GM12878 (cell line): ENCODE measurements around the gene FBXL17. TPM values are rescaled to one million over a fixed set of nuclear protein-coding genes. Genes with fewer than 3 reads are reported as not detected.

ENCODE experiments used
- ATAC-seq: fragments of 200-7000 bp; cut with Tn5 transposase; 3 replicates; pipeline ENCODE4 v1.9.1; 2020; ENCODE audit warnings: mild to moderate bottlenecking, moderate library complexity
- BruUV-seq: library from RNA; stranded (reverse); fragments of 400-500 nt; replicated peaks from 2 replicates; lab custom pipeline; 2021; lab: Mats Ljungman, UMichigan
- CTCF ChIA-PET: fragments of 300-600 bp; sonication (Branson Sonifier 250); formaldehyde crosslinking; extraction: SDS; loops from one replicate; lab custom pipeline; 2021; ENCODE audit warnings: inconsistent platforms; lab: Yijun Ruan, JAX
- POLR2A ChIA-PET: fragments of 350-600 bp; formaldehyde crosslinking; extraction: SDS; loops from one replicate; lab custom pipeline; 2021; ENCODE audit warnings: inconsistent platforms; lab: Charles Lee
- RAD21 ChIA-PET: fragments of 300-600 bp; sonication (Branson Sonifier 250); formaldehyde crosslinking; loops from one replicate; lab custom pipeline; 2023; ENCODE audit warnings: antibody characterized with exemption; ENCODE audit not compliant: unreplicated experiment; lab: Charles Lee
- SMC1A ChIA-PET: fragments of 300-600 bp; sonication (Branson Sonifier 250); formaldehyde crosslinking; loops from one replicate; lab custom pipeline; 2023; ENCODE audit not compliant: unreplicated experiment, uncharacterized antibody; lab: Charles Lee
- DNase-seq: peaks from one replicate; pipeline ENCODE4 v3.0.0-alpha.2; 2011; ENCODE audit warnings: low read depth, low spot score
- FAIRE-seq: peaks from 3 replicates; lab custom pipeline; 2011; peaks lifted over from hg19 to GRCh38; lab: Jason Lieb, UNC
- H2AFZ ChIP-seq: 2 replicates; pipeline ENCODE4 v1.6.0; 2011; ENCODE audit warnings: low read depth, low read length, control low read depth; ENCODE audit not compliant: control insufficient read depth
- H3K27ac ChIP-seq: 2 replicates; pipeline ENCODE4 v1.5.1; 2011; ENCODE audit warnings: control low read depth; ENCODE audit not compliant: control insufficient read depth, insufficient read depth
- H3K27me3 ChIP-seq, 2 experiments: replicated peaks in 1 of 2; 2 replicates each; pipeline versions ENCODE4 v1.6.0 to v1.6.1; 2011; ENCODE audit warnings: low read length in 1 of 2; ENCODE audit not compliant: control insufficient read depth in 2 of 2, insufficient read depth in 2 of 2
- H3K36me3 ChIP-seq, 2 experiments: 2 replicates each; pipeline ENCODE4 v1.5.1; 2011; ENCODE audit warnings: low read length in 1 of 2; ENCODE audit not compliant: control insufficient read depth in 2 of 2, insufficient read depth in 2 of 2
- H3K4me1 ChIP-seq: 2 replicates; pipeline ENCODE4 v1.6.1; 2011; ENCODE audit warnings: mild to moderate bottlenecking, low read length, moderate library complexity, mixed read lengths; ENCODE audit not compliant: control insufficient read depth, insufficient read depth
- H3K4me2 ChIP-seq: 2 replicates; pipeline ENCODE4 v1.6.0; 2011; ENCODE audit warnings: control low read depth; ENCODE audit not compliant: control insufficient read depth, insufficient read depth
- H3K4me3 ChIP-seq: fragments of 200-600 bp; sonication (generic); 2 replicates; pipeline ENCODE4 v1.5.1; 2016
- H3K79me2 ChIP-seq: 2 replicates; pipeline ENCODE4 v1.6.0; 2011; ENCODE audit warnings: low read length; ENCODE audit not compliant: control insufficient read depth, insufficient read depth
- H3K9ac ChIP-seq: 2 replicates; pipeline ENCODE4 v1.8.0; 2011; ENCODE audit warnings: low read length, control low read depth, mixed read lengths; ENCODE audit not compliant: control insufficient read depth, insufficient read depth
- H3K9me3 ChIP-seq: replicated peaks from 3 replicates; pipeline ENCODE4 v1.5.1; 2011; ENCODE audit warnings: mild to moderate bottlenecking, low read length; ENCODE audit not compliant: control insufficient read depth, insufficient read depth
- H4K20me1 ChIP-seq: 2 replicates; pipeline ENCODE4 v1.6.0; 2011; ENCODE audit not compliant: control insufficient read depth, insufficient read depth
- BMI1 ChIP-seq: fragments of 450-650 bp; IDR thresholded peaks from 2 replicates; pipeline ENCODE4 v1.6.1; 2016; ENCODE audit warnings: mild to moderate bottlenecking, moderate library complexity, borderline replicate concordance
- CHD1 ChIP-seq: IDR thresholded peaks from 2 replicates; pipeline ENCODE4 v1.6.1; 2012; ENCODE audit warnings: low read depth, low read length, improper control_type of control experiment
- DPF2 ChIP-seq: fragments of 450-650 bp; IDR thresholded peaks from 2 replicates; pipeline ENCODE4 v1.6.1; 2017; ENCODE audit warnings: mild to moderate bottlenecking
- EP300 ChIP-seq, 2 experiments: fragments of 150-350 bp in 1 of 2; IDR thresholded peaks; 2 replicates each; pipeline ENCODE4 v1.6.1; 2011 to 2012; ENCODE audit warnings: low read depth in 2 of 2, low read length in 2 of 2, borderline replicate concordance in 1 of 2, improper control_type of control experiment in 1 of 2, inconsistent platforms in 1 of 2; ENCODE audit not compliant: control insufficient read depth in 1 of 2
- IKZF1 ChIP-seq: fragments of 450-650 bp; conservative IDR thresholded peaks from 2 replicates; pipeline ENCODE4 v1.6.1; 2017; ENCODE audit warnings: antibody characterized with exemption, mild to moderate bottlenecking
- MYB ChIP-seq: fragments of 150-350 bp; IDR thresholded peaks from 2 replicates; pipeline ENCODE4 v1.6.1; 2014; ENCODE audit warnings: mild to moderate bottlenecking, low read depth, low read length, borderline replicate concordance
- SIX5 ChIP-seq: IDR thresholded peaks from 2 replicates; pipeline ENCODE4 v1.6.1; 2011; ENCODE audit warnings: mild to moderate bottlenecking, low read depth, low read length, moderate library complexity; ENCODE audit not compliant: severe bottlenecking
- SMAD1 ChIP-seq: fragments of 450-650 bp; IDR thresholded peaks from 2 replicates; pipeline ENCODE4 v1.6.1; 2018; ENCODE audit warnings: mild to moderate bottlenecking, low read depth; ENCODE audit not compliant: partially characterized antibody
- SREBF1 ChIP-seq: IDR thresholded peaks from 2 replicates; pipeline ENCODE4 v1.6.1; 2012; ENCODE audit warnings: mild to moderate bottlenecking, low read length
- SRF ChIP-seq, 2 experiments: IDR thresholded peaks; 2 replicates each; pipeline ENCODE4 v1.6.1; 2011; ENCODE audit warnings: low read depth in 2 of 2, low read length in 2 of 2, mild to moderate bottlenecking in 1 of 2, moderate library complexity in 1 of 2
- TCF12 ChIP-seq: IDR thresholded peaks from 2 replicates; pipeline ENCODE4 v1.6.1; 2011; ENCODE audit warnings: low read depth, mild to moderate bottlenecking, low read length
- WRNIP1 ChIP-seq: IDR thresholded peaks from 2 replicates; pipeline ENCODE4 v1.6.1; 2011; ENCODE audit warnings: low read depth, low read length, improper control_type of control experiment, borderline replicate concordance
- ZNF207 ChIP-seq: fragments of 450-650 bp; IDR thresholded peaks from 2 replicates; pipeline ENCODE4 v1.6.1; 2014; ENCODE audit warnings: antibody characterized with exemption, mild to moderate bottlenecking, borderline replicate concordance
- ZNF384 ChIP-seq: IDR thresholded peaks from 2 replicates; pipeline ENCODE4 v1.6.1; 2012; ENCODE audit warnings: low read depth, mild to moderate bottlenecking, low read length, improper control_type of control experiment, borderline replicate concordance
- WGBS: methylation state at CpG from one replicate; pipeline ENCODE4 v1.1.6; 2016; ENCODE audit warnings: low lambda C conversion rate; ENCODE audit not compliant: insufficient replicate concordance, insufficient coverage; ENCODE audit errors: missing lambda C conversion rate; 5-methylcytosine and 5-hydroxymethylcytosine counted together
- in situ Hi-C: fragments of 300-500 bp; cut with MboI; formaldehyde crosslinking; loops from 9 replicates; pipeline ENCODE4 v1.14.3; 2018; ENCODE audit warnings: mixed read lengths
- intact Hi-C: fragments of 100-400 bp; cut with micrococcal nuclease; formaldehyde crosslinking; loops from one replicate; pipeline ENCODE4 v1.14.2; 2022; ENCODE audit not compliant: unreplicated experiment
- polyA plus RNA-seq, 11 experiments: library from polyadenylated mRNA; depleted of rRNA in 4 of 11; unstranded in 6 of 11; stranded (reverse) in 5 of 11; fragments of >200 nt; fragmentation: Nextera tagmentation in 4 of 11; fragmentation: Illumina TruSeq in 1 of 11; extraction: Ambion mirVana in 4 of 11; extraction: Trizol in 1 of 11; gene quantifications; 1 replicate in 1 of 11; 2 replicates in 10 of 11; pipeline versions ENCODE4 v1.2.1 to v1.2.3, GENCODE V29; 2011 to 2016; ENCODE audit warnings: inconsistent platforms in 2 of 11, missing spikeins in 2 of 11, low read depth in 1 of 11
- total RNA-seq, 4 experiments: library from RNA; depleted of rRNA in 3 of 4; stranded (reverse); fragments of >200 nt in 3 of 4; fragmentation: Illumina TruSeq in 1 of 4; extraction: Trizol in 1 of 4; gene quantifications; 2 replicates each; pipeline versions ENCODE4 v1.2.1 to v1.2.3, GENCODE V29; 2013 to 2021
- TF ChIP-seq, protein P1 (sequence below): IDR thresholded peaks from 2 replicates; pipeline ENCODE4 v1.6.1; 2011; ENCODE audit warnings: low read depth, low read length, improper control_type of control experiment, borderline replicate concordance
- TF ChIP-seq, protein P2 (sequence below): fragments of 450-650 bp; IDR thresholded peaks from 2 replicates; pipeline ENCODE4 v1.6.1; 2017; ENCODE audit warnings: antibody characterized with exemption, mild to moderate bottlenecking, moderate library complexity

FBXL17 gene
- total and polyA plus RNA-seq, 10 of the 15 experiments (the other 5 are each of a cell fraction or from before 2014, with no cell fraction given), result 0.88 to 9.0 (median 4.4) TPM

DNA sequence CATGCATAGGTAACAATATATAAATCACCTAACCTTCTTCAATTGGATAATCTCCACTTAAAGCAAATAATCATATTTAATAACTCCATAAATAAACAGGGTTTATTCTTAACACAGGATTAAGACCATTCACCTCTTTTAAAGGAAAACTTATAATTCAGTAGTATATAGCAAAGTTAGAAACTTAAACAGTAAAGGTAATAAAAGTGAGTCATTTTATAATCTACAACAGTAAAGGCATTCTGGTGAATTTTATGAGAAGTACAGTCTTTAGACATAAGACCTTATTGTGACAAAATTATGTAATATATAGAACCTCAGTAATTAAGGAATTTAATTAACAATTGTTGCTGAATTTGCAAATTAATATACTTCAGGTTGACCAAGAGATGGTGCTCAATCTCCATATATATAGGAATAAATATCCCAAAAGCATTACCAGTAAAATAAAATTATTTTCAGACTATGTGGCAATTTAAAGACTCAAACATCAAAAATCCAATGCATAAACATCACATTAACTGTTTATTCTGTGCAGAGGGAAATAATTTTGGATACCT is 84.8 kb downstream of the FBXL17 start (continued):
- TF ChIP-seq CHD1 (no peak), ZNF384 (no peak), SIX5 (no peak), ZNF207 (no peak), BMI1 (no peak)

DNA sequence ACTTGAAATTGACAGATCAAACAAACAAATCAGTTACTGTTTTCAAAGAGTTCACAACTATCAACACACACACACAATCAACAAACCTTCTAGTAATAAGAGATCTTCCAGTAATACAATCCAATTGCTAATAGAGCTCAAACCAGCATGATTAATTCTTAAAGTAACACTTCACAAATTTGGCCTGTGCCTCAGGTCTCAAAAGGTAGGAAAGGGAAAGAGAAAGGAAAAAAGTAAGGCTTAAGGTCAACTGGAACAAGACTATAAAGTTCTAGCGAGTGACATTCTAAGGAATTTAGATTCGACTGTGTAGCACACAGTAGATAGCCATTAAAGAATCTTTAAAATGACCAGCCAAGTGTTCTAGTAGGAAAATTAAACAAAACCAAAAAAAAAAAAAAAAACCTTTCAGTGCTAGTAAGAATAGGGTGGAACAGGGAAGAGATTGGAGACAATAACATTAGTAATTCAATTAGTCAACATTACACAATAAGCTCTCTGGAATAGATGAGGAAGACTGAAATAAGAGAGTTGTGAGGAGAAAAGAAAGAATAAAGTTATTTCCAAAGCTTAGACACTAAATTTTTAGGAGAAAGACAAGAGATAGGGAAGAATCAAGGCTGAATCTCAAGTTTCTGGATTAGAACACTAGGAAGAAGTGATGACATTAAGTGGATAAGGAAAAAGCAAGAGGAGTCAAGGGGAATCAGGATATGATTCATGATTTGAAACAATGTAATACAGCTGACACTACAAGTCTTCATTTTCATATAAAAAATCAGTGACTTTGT is 86.1 kb downstream of the FBXL17 start:
- ChIA-PET RAD21 (interaction anchor here (0.8 kb wide), 1 partner anchor 35 kb away, joined by 3 read pairs; no protein-coding TSS in a partner anchor), SMC1A (interaction anchor here (0.7 to 0.8 kb wide), 2 partner anchors 11 to 84 kb away, joined by 3 read pairs; no protein-coding TSS in a partner anchor), CTCF (interaction anchor here (1.5 to 1.7 kb wide), 2 partner anchors 35 to 50 kb away, joined by 4 to 8 read pairs; no protein-coding TSS in a partner anchor), POLR2A (no interaction called here)
- no peak for DNase-seq
- intact Hi-C loops (no loop called here), in situ Hi-C loops (no loop called here)
- no peak overlapping the region for H3K4me2 ChIP-seq
- no TSS peak for BruUV-seq
- no peak overlapping the region for H3K4me3 ChIP-seq
- no peak for FAIRE-seq
- no peaks in the 10 kb centered on the region for H4K20me1 ChIP-seq
- H3K27ac ChIP-seq, result no peak overlapping the region
- no peak; the same call in 2 of the 3 replicates for ATAC-seq
- 100% methylated on average over 2 of the region's 2 CpGs for WGBS
- no peaks in the 10 kb centered on the region for H3K79me2 ChIP-seq
- H3K36me3 ChIP-seq, result no peaks in the 10 kb centered on the region
- H3K27me3 ChIP-seq, result no peaks in the 10 kb centered on the region
- H3K9ac ChIP-seq, result no peak overlapping the region
- H3K4me1 ChIP-seq, result no peaks in the 10 kb centered on the region
- H2AFZ ChIP-seq, result no peak overlapping the region
- H3K9me3 ChIP-seq, result no peaks in the 10 kb centered on the region
- no peak for TF ChIP-seq SRF (IDR thresholded peaks at IDR 0.05; ENCODE audit: low read depth in 2 of 2, low read length in 2 of 2)
- no peak for TF ChIP-seq TCF12
- TF ChIP-seq SMAD1, result no peak
- TF ChIP-seq EP300 (IDR thresholded peaks at IDR 0.05; ENCODE audit: borderline replicate concordance in 1 of 2, control insufficient read depth in 1 of 2, low read depth in 2 of 2, low read length in 2 of 2), result no peak
- TF ChIP-seq BMI1, result no peak
- TF ChIP-seq WRNIP1, result no peak
- no peak for TF ChIP-seq DPF2
- no peak for TF ChIP-seq IKZF1
- TF ChIP-seq, protein P1, sequence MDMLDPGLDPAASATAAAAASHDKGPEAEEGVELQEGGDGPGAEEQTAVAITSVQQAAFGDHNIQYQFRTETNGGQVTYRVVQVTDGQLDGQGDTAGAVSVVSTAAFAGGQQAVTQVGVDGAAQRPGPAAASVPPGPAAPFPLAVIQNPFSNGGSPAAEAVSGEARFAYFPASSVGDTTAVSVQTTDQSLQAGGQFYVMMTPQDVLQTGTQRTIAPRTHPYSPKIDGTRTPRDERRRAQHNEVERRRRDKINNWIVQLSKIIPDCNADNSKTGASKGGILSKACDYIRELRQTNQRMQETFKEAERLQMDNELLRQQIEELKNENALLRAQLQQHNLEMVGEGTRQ, result no peak
- TF ChIP-seq SREBF1, result no peak
- TF ChIP-seq MYB, result no peak
- TF ChIP-seq, protein P2, sequence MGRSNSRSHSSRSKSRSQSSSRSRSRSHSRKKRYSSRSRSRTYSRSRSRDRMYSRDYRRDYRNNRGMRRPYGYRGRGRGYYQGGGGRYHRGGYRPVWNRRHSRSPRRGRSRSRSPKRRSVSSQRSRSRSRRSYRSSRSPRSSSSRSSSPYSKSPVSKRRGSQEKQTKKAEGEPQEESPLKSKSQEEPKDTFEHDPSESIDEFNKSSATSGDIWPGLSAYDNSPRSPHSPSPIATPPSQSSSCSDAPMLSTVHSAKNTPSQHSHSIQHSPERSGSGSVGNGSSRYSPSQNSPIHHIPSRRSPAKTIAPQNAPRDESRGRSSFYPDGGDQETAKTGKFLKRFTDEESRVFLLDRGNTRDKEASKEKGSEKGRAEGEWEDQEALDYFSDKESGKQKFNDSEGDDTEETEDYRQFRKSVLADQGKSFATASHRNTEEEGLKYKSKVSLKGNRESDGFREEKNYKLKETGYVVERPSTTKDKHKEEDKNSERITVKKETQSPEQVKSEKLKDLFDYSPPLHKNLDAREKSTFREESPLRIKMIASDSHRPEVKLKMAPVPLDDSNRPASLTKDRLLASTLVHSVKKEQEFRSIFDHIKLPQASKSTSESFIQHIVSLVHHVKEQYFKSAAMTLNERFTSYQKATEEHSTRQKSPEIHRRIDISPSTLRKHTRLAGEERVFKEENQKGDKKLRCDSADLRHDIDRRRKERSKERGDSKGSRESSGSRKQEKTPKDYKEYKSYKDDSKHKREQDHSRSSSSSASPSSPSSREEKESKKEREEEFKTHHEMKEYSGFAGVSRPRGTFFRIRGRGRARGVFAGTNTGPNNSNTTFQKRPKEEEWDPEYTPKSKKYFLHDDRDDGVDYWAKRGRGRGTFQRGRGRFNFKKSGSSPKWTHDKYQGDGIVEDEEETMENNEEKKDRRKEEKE, result no peak
